HG03558 (cell line): Measurements from ENCODE around the gene CEP85L.
A peak's percentile ranks its signal among the peaks of the same experiment; 100 is the strongest.
"Not testable (repeated sequence)": the region's sequence is repeated elsewhere in the genome, so short reads cannot be mapped to it uniquely, and the experiment has no call there.

Experiments
- ATAC-seq: cut with Tn5 transposase; IDR thresholded peaks from one replicate; pipeline ENCODE4 v1.9.1; 2021; ENCODE audit warnings: moderate number of reproducible peaks; ENCODE audit not compliant: unreplicated experiment; ENCODE audit errors: extremely low read depth

CEP85L gene

DNA sequence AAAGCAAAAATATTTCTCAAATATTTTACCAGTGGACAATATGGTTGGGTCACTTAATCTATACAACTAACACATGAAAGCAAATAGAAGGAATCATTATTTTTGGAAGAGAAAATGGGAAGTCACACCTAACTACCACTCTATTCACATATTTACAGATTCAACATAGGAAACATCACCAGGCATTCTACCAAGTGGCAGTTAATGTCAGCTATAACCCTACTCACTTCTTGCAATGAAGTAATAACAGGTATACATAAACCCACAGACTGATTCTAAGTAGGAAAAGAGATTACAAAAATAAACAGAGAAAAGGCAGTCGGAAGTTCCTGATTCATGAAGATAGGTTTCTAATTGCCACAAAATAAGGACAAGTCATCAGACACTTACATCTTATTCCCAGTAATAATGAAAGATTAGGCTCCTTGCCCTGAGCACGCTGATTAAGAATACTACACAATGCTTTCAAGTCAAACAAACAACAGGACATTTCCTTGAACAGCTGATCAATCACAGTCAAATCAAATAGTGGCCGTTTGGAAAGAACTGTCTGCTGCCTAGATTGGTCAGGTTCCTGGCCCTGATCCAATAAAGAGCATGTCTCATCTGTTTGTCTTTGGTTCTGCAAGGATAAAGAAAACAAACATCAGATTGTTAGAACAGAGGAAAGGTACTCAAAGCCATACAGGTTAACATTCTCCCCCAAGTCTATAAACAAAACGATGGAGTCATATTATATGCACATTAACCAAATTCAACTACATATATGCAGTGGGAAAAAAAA, 182.5 kb downstream of the CEP85L start:
- no peak for ATAC-seq

- ATAC-seq: peak; percentile 66
Observed at GRCh38 chr6:118467181-118467580, 184.2 kb downstream of the CEP85L start.

DNA sequence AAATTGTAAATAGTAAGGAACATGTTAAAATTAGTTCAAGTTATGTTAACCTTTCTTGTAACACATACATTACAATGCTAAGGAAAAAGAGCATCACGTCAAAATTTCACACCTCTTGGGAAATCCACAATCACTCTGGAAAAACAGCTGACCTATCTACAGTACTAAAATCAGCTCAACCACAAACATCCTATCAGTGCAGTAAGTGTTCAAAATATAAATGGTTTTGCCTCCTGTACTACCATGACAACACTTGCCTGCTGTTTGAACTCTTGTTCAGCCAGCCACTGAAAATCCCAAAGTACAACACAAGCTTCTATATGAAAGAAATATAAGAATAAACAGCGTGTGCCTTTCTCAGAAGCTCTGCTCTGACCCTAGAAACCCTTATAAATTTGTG, 186.8 kb downstream of the CEP85L start:
- ATAC-seq: no peak

- no peak for ATAC-seq
Observed at GRCh38 chr6:118460958-118461470, 190.4 kb downstream of the CEP85L start.

GRCh38 chr6:118456982-118457381, 194.4 kb downstream of the CEP85L start:
- ATAC-seq: no peak

DNA sequence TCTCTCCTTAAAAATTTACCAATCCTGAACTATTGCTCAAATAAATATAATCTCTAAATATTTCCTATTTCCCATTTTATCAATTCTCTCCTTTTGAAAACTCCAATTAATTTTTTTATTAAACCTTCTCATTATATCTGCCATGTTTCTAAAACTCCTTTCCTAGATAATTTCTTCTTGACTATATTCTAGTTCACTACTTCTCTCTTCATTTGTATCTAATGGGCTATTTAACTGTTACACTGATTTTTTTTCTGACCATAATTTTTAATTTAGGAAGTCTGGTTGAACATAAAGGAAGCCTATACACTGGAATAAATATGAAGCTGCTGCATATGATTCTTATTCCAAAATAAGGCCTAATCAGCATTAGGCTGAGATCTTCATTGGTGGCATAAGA, 199.6 kb downstream of the CEP85L start:
- no peak for ATAC-seq

GRCh38 chr6:118444796-118445195, 206.6 kb downstream of the CEP85L start:
- no peak for ATAC-seq

DNA sequence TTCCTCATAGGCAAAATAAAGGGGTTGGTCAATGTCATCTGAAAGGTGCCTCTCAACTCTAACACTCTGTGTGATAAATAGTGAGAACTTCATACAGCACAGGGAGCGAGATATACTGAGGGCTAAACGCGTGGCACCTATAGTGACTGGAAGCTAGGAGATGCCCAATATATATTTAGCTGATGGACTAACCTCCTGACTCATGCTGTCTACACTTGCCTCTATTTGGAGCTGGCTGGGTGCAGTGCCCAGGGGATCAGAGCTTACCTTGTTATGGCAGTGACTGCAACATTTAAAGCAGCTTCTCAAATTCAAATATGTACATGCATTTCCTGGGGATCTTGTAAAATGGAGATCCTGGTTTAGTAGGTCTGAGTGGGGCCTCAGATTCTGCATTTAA, 214.9 kb downstream of the CEP85L start:
- ATAC-seq: no peak

GRCh38 chr6:118434147-118434546, 217.2 kb downstream of the CEP85L start:
- ATAC-seq: not testable (repeated sequence)

DNA sequence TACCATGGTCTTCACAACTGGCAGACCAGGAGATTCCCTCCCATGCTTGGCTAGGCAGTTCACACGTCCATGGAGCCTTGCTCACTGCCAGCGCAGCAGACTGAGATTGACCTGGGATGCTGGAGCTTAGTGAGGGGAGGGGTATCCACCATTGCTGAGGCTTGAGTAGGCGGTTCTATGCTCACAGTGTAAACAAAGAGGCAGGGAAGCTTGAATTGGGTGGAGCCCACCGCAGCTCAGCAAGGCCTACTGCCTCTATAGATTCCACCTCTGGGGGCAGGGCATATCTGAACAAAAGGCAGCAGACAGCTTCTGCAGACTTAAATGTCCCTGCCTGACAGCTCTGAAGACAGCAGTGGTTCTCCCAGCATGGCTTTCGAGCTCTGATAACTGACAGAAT, 230.1 kb downstream of the CEP85L start:
- ATAC-seq: not testable (repeated sequence)

DNA sequence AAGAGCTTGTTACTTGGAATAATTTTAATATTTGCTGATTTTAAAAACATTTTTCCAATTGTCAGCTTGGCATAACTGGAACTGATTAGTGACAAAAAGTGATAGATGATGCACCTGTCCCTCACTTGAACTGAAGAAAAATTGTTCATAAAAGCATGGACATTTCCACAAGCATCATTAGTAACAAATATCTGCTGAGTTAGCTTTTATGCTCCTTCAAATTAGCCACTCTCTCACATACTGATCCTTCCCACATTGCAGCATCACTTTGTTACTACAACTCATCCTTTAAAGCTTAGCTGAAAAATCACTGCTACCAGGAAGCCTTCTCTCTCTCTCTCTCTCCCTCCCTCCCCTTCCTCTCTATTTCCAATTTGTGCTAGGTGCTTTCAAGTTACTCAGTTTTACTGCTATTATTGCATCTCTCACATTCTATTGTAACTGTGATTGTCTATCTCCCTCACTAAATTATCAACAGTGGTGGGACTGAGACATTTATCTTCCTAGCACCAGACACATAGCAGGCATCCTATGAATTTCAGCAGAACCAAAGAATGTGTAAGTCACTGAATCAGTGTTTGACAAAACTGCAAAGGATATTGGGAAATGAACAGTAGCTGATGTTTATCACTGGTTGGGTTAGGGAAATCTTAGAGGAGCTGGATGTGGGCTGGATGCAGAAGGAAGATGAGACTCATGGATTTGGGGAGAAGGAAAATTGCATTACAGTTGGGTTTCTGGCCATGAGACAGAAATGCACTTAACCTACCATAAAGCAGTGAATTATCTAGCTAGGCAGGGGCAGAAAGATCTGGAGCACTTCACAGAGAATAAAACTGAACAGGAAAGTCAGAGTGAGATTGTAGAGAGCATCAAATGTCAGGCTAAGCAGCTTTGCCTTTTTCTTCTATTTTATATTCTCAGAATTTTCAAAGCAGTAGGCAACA, 231.7 kb downstream of the CEP85L start:
- no peak for ATAC-seq
